GM12864 (cell line): ENCODE data around the gene DTNB.

Experiments used
- DNase-seq: peaks from one replicate; pipeline ENCODE4 v3.0.0-alpha.2; 2011; ENCODE audit warnings: low read depth
- H3K4me3 ChIP-seq: 2 replicates; pipeline ENCODE4 v1.5.1; 2011; ENCODE audit warnings: mild to moderate bottlenecking, low read depth, low read length, control low read depth
- CTCF ChIP-seq: IDR thresholded peaks from 2 replicates; pipeline ENCODE4 v1.5.1; 2011; ENCODE audit warnings: low read depth, mild to moderate bottlenecking, moderate library complexity, low read length, control low read depth, inconsistent platforms; ENCODE audit errors: missing control alignments

The DTNB gene

GRCh38 chr2:25437881-25438662, 235.3 kb downstream of the DTNB start:
- H3K4me3 ChIP-seq = no peak overlapping the region
- no peak for DNase-seq
- no peak for TF ChIP-seq CTCF

- no peak overlapping the region for H3K4me3 ChIP-seq
- TF ChIP-seq CTCF = no peak
- DNase-seq = no peak
Observed at GRCh38 chr2:25435421-25435820, 238.0 kb downstream of the DTNB start.

- DNase-seq = no peak
- H3K4me3 ChIP-seq = no peak overlapping the region
- no peak for TF ChIP-seq CTCF
Observed at GRCh38 chr2:25431604-25432003, 241.8 kb downstream of the DTNB start.

- TF ChIP-seq CTCF = no peak
- no peak for DNase-seq
- no peak overlapping the region for H3K4me3 ChIP-seq
Observed at GRCh38 chr2:25430556-25430955, 242.8 kb downstream of the DTNB start.

- no peak overlapping the region for H3K4me3 ChIP-seq
- no peak for DNase-seq
- TF ChIP-seq CTCF = no peak
Observed at GRCh38 chr2:25426326-25426725, 247.1 kb downstream of the DTNB start.

- no peak for TF ChIP-seq CTCF
- H3K4me3 ChIP-seq = peak overlapping the region; percentile 26; the same call in 1 of the 2 replicates
- no peak for DNase-seq
Observed at GRCh38 chr2:25424426-25425028, 248.8 kb downstream of the DTNB start.
